H9 (cell line): ENCODE data around the gene SLC25A27. TPM values are rescaled to one million over a fixed set of nuclear protein-coding genes. Genes with fewer than 3 reads are reported as not detected.

Experiments
- DNase-seq: peaks from one replicate; pipeline ENCODE4 v3.0.0-alpha.2; 2017
- H2AFZ ChIP-seq: one replicate; pipeline ENCODE4 v1.6.1; 2013; ENCODE audit warnings: mild to moderate bottlenecking, low read length, control low read depth, moderate library complexity
- H2AK5ac ChIP-seq: 2 replicates; pipeline ENCODE4 v1.6.1; 2013; ENCODE audit warnings: low read length, control low read depth, mixed read lengths; ENCODE audit not compliant: insufficient read length
- H2BK120ac ChIP-seq: one replicate; pipeline ENCODE4 v1.6.1; 2013; ENCODE audit warnings: low read depth, mild to moderate bottlenecking, low read length, control low read depth, inconsistent platforms; ENCODE audit not compliant: poor library complexity, severe bottlenecking
- H2BK12ac ChIP-seq: 2 replicates; pipeline ENCODE4 v1.6.1; 2013; ENCODE audit warnings: low read length, control low read depth, mixed read lengths, low read depth; ENCODE audit not compliant: insufficient read length
- H2BK15ac ChIP-seq: 2 replicates; pipeline ENCODE4 v1.6.1; 2013; ENCODE audit warnings: low read depth, low read length, control low read depth
- H2BK20ac ChIP-seq: one replicate; pipeline ENCODE4 v1.6.1; 2013; ENCODE audit warnings: low read depth, mild to moderate bottlenecking, low read length, control low read depth, inconsistent platforms; ENCODE audit not compliant: poor library complexity, severe bottlenecking
- H2BK5ac ChIP-seq: 2 replicates; pipeline ENCODE4 v1.6.1; 2013; ENCODE audit warnings: low read length, control low read depth, mixed read lengths; ENCODE audit not compliant: insufficient read length
- H3K14ac ChIP-seq: 2 replicates; pipeline ENCODE4 v1.6.1; 2013; ENCODE audit warnings: low read length, control low read depth; ENCODE audit not compliant: insufficient read depth
- H3K18ac ChIP-seq: 2 replicates; pipeline ENCODE4 v1.6.1; 2013; ENCODE audit warnings: low read depth, mild to moderate bottlenecking, mixed read lengths, low read length, control low read depth; ENCODE audit not compliant: insufficient read length
- H3K23ac ChIP-seq: 2 replicates; pipeline ENCODE4 v1.6.1; 2013; ENCODE audit warnings: low read length, control low read depth, mixed read lengths, low read depth; ENCODE audit not compliant: insufficient read length
- H3K23me2 ChIP-seq: 2 replicates; pipeline ENCODE4 v1.6.1; 2013; ENCODE audit warnings: low read depth, mild to moderate bottlenecking, mixed read lengths, low read length, control low read depth; ENCODE audit not compliant: insufficient read length, poor library complexity, severe bottlenecking
- H3K27ac ChIP-seq: 2 replicates; pipeline ENCODE4 v1.5.1; 2013; ENCODE audit warnings: low read length, control low read depth, mixed read lengths, low read depth; ENCODE audit not compliant: insufficient read length
- H3K27me3 ChIP-seq: 2 replicates; pipeline ENCODE4 v1.6.1; 2013; ENCODE audit warnings: low read length, control low read depth, inconsistent platforms; ENCODE audit not compliant: insufficient read depth
- H3K4ac ChIP-seq: 2 replicates; pipeline ENCODE4 v1.6.1; 2013; ENCODE audit warnings: low read depth, mild to moderate bottlenecking, control low read depth, inconsistent platforms, low read length, moderate library complexity
- H3K4me1 ChIP-seq: 2 replicates; pipeline ENCODE4 v1.6.1; 2013; ENCODE audit warnings: low read length, control low read depth, inconsistent platforms; ENCODE audit not compliant: insufficient read depth
- H3K4me2 ChIP-seq: 2 replicates; pipeline ENCODE4 v1.6.1; 2013; ENCODE audit warnings: low read length, control low read depth, mixed read lengths; ENCODE audit not compliant: insufficient read length, insufficient read depth
- H3K56ac ChIP-seq: 2 replicates; pipeline ENCODE4 v1.6.1; 2013; ENCODE audit warnings: low read depth, mild to moderate bottlenecking, mixed read lengths, low read length, control low read depth; ENCODE audit not compliant: insufficient read length
- H3K79me1 ChIP-seq: 2 replicates; pipeline ENCODE4 v1.6.1; 2013; ENCODE audit warnings: low read depth, mild to moderate bottlenecking, moderate library complexity, low read length, control low read depth, inconsistent platforms; ENCODE audit not compliant: insufficient read depth, poor library complexity, severe bottlenecking
- H3K79me2 ChIP-seq: 2 replicates; pipeline ENCODE4 v1.6.1; 2013; ENCODE audit warnings: low read length, control low read depth, inconsistent platforms; ENCODE audit not compliant: insufficient read depth
- H3K9ac ChIP-seq: 2 replicates; pipeline ENCODE4 v1.6.1; 2013; ENCODE audit warnings: low read length, control low read depth, mixed read lengths; ENCODE audit not compliant: insufficient read length; ENCODE audit errors: extremely low read depth
- H3K9me3 ChIP-seq: one replicate; pipeline ENCODE4 v1.6.1; 2013; ENCODE audit warnings: low read depth, low read length, inconsistent platforms; ENCODE audit not compliant: control insufficient read depth
- H3T11ph ChIP-seq: one replicate; pipeline ENCODE4 v1.6.1; 2013; ENCODE audit warnings: mild to moderate bottlenecking, low read length, control low read depth, inconsistent platforms
- H4K20me1 ChIP-seq: one replicate; pipeline ENCODE4 v1.6.1; 2013; ENCODE audit not compliant: control insufficient read depth, insufficient read length, insufficient read depth
- H4K5ac ChIP-seq: 2 replicates; pipeline ENCODE4 v1.6.1; 2013; ENCODE audit warnings: low read depth, mild to moderate bottlenecking, mixed read lengths, low read length, control low read depth; ENCODE audit not compliant: insufficient read length
- H4K8ac ChIP-seq: replicated peaks from 2 replicates; pipeline ENCODE4 v1.6.1; 2013; ENCODE audit warnings: low read length, control low read depth, mixed read lengths, low read depth; ENCODE audit not compliant: insufficient read length
- H4K91ac ChIP-seq: 2 replicates; pipeline ENCODE4 v1.6.1; 2013; ENCODE audit warnings: low read depth, mild to moderate bottlenecking, moderate library complexity, mixed read lengths, low read length, control low read depth; ENCODE audit not compliant: insufficient read length
- H3K27ac Mint-ChIP-seq, 3 experiments: 2 replicates in 2 of 3; 3 replicates in 1 of 3; pipeline ENCODE4 v1.8.0; 2020 to 2021; ENCODE audit warnings: mixed read lengths in 3 of 3, mild to moderate bottlenecking in 1 of 3, moderate library complexity in 1 of 3
- H3K27me3 Mint-ChIP-seq: 2 replicates; pipeline ENCODE4 v1.8.0; 2021; ENCODE audit warnings: low read depth, mild to moderate bottlenecking, moderate library complexity, mixed read lengths
- H3K36me3 Mint-ChIP-seq, 3 experiments: 2 replicates in 2 of 3; 3 replicates in 1 of 3; pipeline ENCODE4 v1.8.0; 2020 to 2021; ENCODE audit warnings: low read depth in 3 of 3, mixed read lengths in 3 of 3; ENCODE audit not compliant: insufficient read depth in 1 of 3
- H3K4me1 Mint-ChIP-seq, 2 experiments: 2 replicates each; pipeline ENCODE4 v1.8.0; 2020; ENCODE audit warnings: mixed read lengths in 2 of 2
- H3K4me3 Mint-ChIP-seq, 2 experiments: 2 replicates in 1 of 2; 3 replicates in 1 of 2; pipeline ENCODE4 v1.8.0; 2020 to 2021; ENCODE audit warnings: mild to moderate bottlenecking in 2 of 2, mixed read lengths in 2 of 2, moderate library complexity in 1 of 2
- H3K9me3 Mint-ChIP-seq, 2 experiments: 2 replicates in 1 of 2; 3 replicates in 1 of 2; pipeline ENCODE4 v1.8.0; 2020; ENCODE audit warnings: mild to moderate bottlenecking in 2 of 2, mixed read lengths in 2 of 2, moderate library complexity in 1 of 2
- WGBS: extraction: QIAGEN DNeasy Blood & Tissue Kit; methylation state at CpG from one replicate; pipeline ENCODE4 v1.1.7; 2013; ENCODE audit warnings: missing lambda C conversion rate, low lambda C conversion rate, mixed read lengths; ENCODE audit not compliant: insufficient read length; ENCODE audit errors: extremely low coverage; 5-methylcytosine and 5-hydroxymethylcytosine counted together
- total RNA-seq: library from RNA; stranded (reverse); gene quantifications from 2 replicates; pipeline ENCODE4 v1.2.1, GENCODE V29; 2021
- TF ChIP-seq, protein P1 (sequence below): fragments of 200-600 bp; sonication (generic); conservative IDR thresholded peaks from 3 replicates; pipeline ENCODE4 v1.8.0; 2021; ENCODE audit warnings: antibody characterized with exemption, mild to moderate bottlenecking

The SLC25A27 gene
- total RNA-seq, 1 experiment from 2014 or later, result 5.1 TPM

DNA sequence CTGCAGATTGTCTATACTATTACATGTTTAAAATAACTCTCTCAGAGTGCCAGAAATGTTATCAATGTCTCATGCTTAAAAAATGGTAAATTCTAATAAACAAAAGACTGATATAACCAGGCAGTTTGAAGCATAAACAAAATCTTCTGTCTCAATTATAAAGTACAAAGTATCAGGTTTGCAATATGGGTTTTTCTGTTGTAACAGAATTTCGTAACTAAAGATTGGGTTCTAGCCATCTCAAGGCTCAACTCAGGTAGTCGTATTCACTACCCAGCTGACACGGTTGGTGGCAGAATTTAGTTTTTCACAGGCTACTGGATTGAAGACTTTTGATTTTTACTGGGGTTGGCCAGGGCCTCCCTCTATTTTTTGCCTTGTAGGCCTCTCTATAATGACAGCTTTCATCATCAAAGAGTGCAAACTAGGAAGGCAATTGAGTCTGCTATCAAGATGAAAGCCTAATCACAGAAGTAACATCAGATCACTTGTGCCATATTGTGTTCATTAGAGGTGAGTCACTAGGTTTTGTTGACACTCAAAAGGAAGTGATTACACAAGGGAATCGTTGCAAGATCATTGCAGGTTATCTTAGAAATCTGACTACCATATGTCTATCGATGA, 3.8 kb upstream of the SLC25A27 start:
- Mint-ChIP-seq H3K27ac (no peak overlapping the region), H3K27me3 (peaks cover 8% of the 10 kb centered on the region), H3K4me3 (no peak overlapping the region), H3K36me3 (0 out of 7 replicates have a peak, but pooled peaks cover 0 to 4% (median 0%) of the 10 kb centered on the region in 3 experiments), H3K9me3 (no peaks in the 10 kb centered on the region), H3K4me1 (peaks cover 10 to 21% of the 10 kb centered on the region in 2 experiments)
- Histone ChIP-seq H3K9ac (no peak overlapping the region), H3K79me1 (no peaks in the 10 kb centered on the region), H3K4ac (no peak overlapping the region), H2BK12ac (no peak overlapping the region), H3K79me2 (no peaks in the 10 kb centered on the region), H3K27me3 (no peaks in the 10 kb centered on the region; the same call in 1 of the 2 replicates), H2BK5ac (no peak overlapping the region), H4K20me1 (no peaks in the 10 kb centered on the region), H4K91ac (no peak overlapping the region), H3T11ph (no peak overlapping the region), H4K5ac (no peak overlapping the region), H2BK15ac (no peak overlapping the region), H2BK20ac (no peak overlapping the region), H2AK5ac (no peak overlapping the region), H3K23ac (no peak overlapping the region), H3K23me2 (no peaks in the 10 kb centered on the region), H2AFZ (no peak overlapping the region), H4K8ac (no peak overlapping the region), H3K4me1 (no peaks in the 10 kb centered on the region), H3K4me2 (no peak overlapping the region), H3K14ac (no peak overlapping the region), H3K27ac (no peak overlapping the region), H3K9me3 (no peaks in the 10 kb centered on the region), H2BK120ac (no peak overlapping the region), H3K56ac (no peak overlapping the region), H3K18ac (no peak overlapping the region)
- no peak for DNase-seq
- TF ChIP-seq, protein P1, sequence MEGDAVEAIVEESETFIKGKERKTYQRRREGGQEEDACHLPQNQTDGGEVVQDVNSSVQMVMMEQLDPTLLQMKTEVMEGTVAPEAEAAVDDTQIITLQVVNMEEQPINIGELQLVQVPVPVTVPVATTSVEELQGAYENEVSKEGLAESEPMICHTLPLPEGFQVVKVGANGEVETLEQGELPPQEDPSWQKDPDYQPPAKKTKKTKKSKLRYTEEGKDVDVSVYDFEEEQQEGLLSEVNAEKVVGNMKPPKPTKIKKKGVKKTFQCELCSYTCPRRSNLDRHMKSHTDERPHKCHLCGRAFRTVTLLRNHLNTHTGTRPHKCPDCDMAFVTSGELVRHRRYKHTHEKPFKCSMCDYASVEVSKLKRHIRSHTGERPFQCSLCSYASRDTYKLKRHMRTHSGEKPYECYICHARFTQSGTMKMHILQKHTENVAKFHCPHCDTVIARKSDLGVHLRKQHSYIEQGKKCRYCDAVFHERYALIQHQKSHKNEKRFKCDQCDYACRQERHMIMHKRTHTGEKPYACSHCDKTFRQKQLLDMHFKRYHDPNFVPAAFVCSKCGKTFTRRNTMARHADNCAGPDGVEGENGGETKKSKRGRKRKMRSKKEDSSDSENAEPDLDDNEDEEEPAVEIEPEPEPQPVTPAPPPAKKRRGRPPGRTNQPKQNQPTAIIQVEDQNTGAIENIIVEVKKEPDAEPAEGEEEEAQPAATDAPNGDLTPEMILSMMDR, result no peak
- WGBS, result no CpG with 5 or more reads among the region's 5 CpGs
